Measurements from ENCODE around the gene FBXO10.

DNA sequence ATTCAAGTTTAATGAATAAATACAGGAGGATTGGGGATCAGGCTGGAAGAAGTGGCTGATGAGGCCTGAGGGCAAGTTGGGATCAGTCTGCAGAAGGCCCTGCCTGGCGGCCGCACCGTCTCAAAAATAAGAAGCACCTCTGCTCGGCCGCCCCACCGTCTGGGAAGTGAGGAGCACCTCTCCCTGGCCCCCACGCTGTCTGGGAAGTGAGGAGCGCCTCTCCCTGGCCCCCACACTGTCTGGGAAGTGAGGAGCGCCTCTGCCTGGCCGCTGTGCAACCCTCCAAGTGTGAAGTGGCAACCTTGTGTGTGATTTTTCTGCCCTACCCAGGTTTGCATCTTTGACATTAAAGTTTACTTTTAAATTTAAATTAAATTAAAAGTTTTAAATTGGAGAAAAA is 55.1 kb downstream of the FBXO10 start:
- TF ChIP-seq, protein P1, sequence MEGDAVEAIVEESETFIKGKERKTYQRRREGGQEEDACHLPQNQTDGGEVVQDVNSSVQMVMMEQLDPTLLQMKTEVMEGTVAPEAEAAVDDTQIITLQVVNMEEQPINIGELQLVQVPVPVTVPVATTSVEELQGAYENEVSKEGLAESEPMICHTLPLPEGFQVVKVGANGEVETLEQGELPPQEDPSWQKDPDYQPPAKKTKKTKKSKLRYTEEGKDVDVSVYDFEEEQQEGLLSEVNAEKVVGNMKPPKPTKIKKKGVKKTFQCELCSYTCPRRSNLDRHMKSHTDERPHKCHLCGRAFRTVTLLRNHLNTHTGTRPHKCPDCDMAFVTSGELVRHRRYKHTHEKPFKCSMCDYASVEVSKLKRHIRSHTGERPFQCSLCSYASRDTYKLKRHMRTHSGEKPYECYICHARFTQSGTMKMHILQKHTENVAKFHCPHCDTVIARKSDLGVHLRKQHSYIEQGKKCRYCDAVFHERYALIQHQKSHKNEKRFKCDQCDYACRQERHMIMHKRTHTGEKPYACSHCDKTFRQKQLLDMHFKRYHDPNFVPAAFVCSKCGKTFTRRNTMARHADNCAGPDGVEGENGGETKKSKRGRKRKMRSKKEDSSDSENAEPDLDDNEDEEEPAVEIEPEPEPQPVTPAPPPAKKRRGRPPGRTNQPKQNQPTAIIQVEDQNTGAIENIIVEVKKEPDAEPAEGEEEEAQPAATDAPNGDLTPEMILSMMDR (IDR thresholded peaks at IDR 0.05; ENCODE audit: low read depth, low read length), result no peak
- TF ChIP-seq EZH2phosphoT487 (IDR thresholded peaks at IDR 0.05; ENCODE audit: low read depth), result no peak

Measured in OCI-LY3 (cell line).